GM18505 (cell line): Measurements from ENCODE around the gene MGAT5B.

Experiments used
- ATAC-seq: cut with Tn5 transposase; IDR thresholded peaks from one replicate; pipeline ENCODE4 v1.9.1; 2021; ENCODE audit not compliant: unreplicated experiment
- POLR2A ChIP-seq: IDR thresholded peaks from 4 replicates; pipeline ENCODE4 v1.6.1; 2011; ENCODE audit warnings: borderline replicate concordance; ENCODE audit not compliant: insufficient read depth, insufficient read length; ENCODE audit errors: extremely low read depth

MGAT5B gene

DNA sequence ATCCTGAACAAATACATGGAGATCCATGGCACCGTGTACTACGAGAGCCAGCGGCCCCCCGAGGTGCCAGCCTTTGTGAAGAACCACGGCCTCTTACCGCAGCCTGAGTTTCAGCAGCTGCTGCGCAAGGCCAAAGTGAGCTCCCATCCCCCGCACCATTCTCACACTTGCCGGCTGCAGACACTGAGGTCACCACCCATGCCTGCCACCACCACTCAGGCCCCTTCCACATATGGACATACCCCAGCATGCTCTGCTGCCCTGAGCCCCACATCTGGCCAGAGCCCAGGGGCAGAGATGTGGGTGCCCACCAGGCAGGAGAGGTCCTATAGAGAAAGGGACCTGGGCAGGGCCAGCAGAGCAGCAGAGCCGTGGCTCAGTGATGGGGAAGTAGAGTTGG is 69.8 kb downstream of the MGAT5B start:
- ATAC-seq = no peak
- no peak for TF ChIP-seq POLR2A

DNA sequence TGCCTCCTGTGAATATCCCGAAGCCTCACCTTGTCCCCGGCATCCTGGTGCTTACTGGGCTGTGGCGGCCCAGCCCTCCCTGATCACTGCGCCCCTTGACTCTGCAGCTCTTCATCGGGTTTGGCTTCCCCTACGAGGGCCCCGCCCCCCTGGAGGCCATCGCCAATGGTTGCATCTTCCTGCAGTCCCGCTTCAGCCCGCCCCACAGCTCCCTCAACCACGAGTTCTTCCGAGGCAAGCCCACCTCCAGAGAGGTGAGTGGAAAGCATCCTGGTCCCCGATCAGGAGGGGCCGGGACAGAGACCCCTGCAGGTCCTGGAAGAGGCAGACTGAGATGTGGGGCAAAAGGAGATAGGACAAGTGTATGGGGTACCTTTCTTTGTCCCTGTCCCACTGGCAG is 72.1 kb downstream of the MGAT5B start:
- no peak for TF ChIP-seq POLR2A
- no peak for ATAC-seq

DNA sequence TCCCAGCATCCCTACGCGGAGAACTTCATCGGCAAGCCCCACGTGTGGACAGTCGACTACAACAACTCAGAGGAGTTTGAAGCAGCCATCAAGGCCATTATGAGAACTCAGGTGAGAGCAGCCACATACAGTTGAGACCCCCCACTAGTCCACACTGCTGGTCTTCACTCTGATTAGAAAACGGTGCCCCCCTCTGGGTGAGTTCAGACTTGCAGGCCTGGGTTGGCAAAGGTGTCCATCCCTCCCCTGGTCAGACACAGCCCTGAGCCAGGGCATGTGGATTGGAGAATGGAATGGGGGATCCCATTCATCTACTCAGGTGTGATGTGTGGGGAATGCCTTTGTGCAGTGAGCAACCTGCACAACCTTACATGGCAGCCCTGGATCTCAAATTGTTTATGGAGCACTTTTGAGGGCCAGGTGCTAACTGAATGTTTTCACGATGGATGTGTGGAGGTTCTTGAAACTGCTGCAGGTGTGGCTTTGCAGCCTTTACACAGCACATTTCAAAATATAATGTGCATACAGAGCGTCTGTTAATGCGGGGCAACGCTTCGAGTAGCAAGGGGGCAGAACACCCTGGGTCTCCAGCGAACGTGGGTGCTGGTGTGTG is 72.6 kb downstream of the MGAT5B start:
- no peak for TF ChIP-seq POLR2A
- ATAC-seq = no peak

DNA sequence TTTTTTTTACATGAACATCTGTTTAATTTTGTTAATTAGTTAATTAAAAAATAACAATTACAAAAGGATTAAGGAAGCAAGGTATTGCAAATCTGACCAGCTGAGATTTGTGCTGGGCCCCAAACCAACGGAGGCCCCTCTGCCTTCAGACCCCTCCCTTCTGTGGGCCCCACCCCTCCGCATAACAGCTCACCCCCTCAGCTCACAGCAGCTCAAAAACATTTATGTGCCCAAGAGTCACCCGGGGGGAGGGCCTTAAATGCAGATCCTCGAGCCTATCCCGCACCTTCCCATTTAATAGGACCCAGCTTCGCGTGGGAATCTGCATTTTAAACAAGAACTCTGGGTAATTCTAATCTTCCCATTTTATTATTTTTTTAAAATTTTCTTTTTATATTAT is 75.0 kb downstream of the MGAT5B start:
- no peak for TF ChIP-seq POLR2A
- ATAC-seq = no peak

DNA sequence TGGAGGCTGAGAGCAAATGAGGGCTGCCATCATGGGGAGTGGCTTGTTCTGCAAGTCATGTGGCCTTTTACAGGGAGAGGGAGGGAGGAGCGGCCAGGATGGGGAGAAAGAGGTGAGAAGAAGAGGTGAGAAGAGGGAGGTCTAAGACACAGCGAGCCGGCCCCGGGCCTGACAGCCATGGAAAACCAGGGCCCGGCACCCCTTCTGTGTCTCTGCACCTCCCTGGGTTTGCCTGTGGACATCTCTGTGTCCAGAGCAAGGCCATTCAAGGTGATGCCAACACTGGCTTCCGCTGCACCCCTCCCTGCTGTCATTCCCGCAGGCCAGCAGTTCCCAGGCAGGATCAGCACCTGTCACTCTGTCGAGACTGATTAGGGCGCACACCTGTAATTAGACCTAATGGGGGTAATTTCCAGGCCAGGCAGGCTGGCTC is 75.6 kb downstream of the MGAT5B start:
- ATAC-seq = no peak
- TF ChIP-seq POLR2A = no peak

DNA sequence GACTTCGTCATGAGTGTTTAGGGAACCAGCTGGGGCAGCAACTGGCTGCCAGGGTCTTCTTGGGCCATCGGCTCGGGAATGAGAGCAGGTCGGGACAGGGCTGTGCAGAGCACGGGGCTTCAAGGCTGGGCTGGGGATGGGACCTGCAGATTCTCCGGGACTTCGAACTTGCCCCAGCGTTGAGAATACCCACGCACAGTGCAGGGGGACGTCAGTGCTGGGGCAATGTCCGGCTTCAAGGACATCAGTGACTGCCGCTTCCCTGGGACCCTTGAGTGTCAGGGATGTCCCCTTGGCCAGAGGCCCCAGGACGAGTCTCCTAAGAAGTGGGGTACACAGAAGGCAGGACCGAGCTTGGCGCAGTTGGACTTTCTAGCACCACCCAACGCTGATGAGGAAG is 76.3 kb downstream of the MGAT5B start:
- no peak for TF ChIP-seq POLR2A
- no peak for ATAC-seq

DNA sequence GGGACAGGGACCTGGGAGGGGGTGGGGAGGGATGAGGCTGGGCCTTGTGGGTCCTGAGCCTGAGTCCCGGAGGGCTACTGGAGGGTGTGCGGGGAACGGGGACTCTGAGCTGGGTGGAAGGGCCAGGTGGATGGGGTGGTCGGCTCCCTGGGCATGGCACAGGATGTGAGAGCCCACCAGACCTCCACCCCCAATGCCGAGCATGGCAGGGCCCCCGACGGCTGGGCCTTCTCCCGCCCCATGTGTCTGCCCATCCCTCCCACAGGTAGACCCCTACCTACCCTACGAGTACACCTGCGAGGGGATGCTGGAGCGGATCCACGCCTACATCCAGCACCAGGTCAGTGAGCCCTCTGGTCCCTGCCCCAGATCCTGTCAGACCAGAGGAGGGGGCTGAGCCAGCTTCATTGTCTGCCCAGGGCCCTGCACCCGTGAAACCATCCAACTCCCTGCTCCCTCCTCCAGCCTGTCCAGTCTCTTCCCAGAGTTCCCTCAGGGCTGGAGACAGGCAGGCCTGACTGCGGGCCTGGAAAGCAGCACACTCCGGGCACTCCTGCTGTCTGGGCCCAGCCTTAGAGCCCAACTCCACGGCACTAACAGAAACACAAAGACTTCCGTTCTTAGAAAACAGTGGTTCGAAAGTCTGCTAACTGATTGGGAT is 78.0 kb downstream of the MGAT5B start:
- TF ChIP-seq POLR2A = no peak
- ATAC-seq = no peak

DNA sequence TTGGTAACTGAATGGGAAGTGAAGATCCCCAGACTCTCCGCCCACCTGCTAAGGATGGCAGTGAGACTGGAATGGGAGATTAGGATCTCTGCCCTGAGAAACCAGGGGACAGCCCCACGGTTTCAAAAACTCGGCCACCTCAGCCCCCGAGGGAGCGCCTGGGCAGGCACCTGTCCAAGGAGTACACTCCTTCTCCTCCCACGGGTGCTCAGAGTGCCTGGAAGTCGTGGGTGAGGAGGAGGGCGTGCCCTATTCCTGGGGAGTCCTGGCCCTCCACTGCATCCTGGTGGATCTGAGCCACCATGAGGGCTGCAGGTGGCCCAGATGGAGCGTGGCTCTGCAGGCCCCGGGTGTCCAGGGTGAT is 78.5 kb downstream of the MGAT5B start:
- TF ChIP-seq POLR2A = no peak
- ATAC-seq = no peak

DNA sequence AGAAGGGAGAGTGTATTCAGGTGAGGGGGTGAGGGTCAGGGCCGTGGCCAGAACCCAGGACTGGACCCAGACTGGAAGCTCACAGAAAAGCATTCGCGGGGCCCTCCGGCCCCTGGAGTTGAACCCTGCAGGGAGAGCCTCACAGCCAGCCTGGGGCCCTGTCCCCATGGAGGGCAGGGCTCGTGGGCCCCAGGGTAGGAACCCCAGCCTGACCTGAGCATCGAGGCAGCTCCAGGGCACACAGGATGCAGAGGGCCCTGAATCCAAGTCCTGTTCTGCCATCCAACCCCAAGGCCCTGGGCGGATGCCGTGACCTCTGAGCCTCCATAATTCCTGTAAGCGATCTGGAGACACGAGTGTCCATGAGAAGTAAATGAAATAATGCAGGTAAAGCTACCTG is 79.1 kb downstream of the MGAT5B start:
- TF ChIP-seq POLR2A = no peak
- ATAC-seq = no peak

DNA sequence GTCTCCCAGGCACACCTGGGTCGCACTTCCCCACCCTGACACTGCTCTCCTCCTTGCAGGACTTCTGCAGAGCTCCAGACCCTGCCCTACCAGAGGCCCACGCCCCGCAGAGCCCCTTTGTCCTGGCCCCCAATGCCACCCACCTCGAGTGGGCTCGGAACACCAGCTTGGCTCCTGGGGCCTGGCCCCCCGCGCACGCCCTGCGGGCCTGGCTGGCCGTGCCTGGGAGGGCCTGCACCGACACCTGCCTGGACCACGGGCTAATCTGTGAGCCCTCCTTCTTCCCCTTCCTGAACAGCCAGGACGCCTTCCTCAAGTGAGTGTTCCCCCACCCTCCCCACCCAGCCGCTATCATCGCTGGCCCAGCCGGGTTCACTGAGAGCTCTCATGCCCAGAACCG is 79.6 kb downstream of the MGAT5B start:
- ATAC-seq = no peak
- no peak for TF ChIP-seq POLR2A

DNA sequence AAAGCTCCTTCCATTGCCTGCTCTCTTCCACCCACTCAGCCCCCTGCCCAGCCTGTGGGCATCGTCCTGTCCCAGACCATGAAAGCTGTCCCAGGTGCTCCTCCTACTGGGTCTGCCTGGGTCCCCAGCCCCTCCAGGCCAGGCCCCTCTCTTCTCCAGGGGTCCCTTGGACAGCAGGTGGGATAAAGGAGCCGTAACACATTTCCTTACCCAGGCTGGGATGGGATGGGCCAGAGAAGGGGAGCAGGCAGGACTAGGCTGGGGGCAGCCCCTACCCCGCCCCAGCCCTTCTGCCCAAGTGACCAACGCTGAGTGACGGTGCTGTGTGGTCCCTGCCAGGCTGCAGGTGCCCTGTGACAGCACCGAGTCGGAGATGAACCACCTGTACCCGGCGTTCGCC is 80.1 kb downstream of the MGAT5B start:
- no peak for ATAC-seq
- TF ChIP-seq POLR2A = no peak

DNA sequence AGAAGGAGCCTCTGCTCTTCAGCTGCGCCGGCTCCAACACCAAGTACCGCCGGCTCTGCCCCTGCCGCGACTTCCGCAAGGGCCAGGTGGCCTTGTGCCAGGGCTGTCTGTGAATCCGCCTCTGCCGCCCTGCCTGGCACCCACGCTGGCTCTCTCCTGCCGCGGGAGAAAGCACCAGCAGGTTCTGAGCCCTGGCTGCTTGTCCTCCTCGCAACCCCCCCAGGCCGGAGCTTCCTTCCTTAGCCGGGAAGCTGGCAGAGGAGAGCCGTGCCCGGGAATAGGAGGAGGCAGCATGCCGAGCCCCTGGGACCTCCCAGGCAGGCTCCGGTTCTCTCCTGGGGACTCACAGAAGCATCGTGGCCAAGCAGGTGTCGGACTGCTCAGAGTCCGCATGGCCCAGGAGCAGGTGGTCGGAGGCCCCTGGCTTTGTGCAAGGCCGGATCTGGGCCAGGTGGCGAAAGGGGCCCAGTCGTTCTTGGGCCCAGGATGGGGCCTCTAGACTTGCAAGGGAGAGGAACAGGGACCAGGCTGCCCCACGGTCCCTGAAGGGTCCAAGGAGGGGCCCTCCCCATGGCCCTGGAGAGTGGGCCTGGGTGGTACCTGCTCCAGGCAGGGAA is 80.6 kb downstream of the MGAT5B start:
- no peak for ATAC-seq
- no peak for TF ChIP-seq POLR2A

DNA sequence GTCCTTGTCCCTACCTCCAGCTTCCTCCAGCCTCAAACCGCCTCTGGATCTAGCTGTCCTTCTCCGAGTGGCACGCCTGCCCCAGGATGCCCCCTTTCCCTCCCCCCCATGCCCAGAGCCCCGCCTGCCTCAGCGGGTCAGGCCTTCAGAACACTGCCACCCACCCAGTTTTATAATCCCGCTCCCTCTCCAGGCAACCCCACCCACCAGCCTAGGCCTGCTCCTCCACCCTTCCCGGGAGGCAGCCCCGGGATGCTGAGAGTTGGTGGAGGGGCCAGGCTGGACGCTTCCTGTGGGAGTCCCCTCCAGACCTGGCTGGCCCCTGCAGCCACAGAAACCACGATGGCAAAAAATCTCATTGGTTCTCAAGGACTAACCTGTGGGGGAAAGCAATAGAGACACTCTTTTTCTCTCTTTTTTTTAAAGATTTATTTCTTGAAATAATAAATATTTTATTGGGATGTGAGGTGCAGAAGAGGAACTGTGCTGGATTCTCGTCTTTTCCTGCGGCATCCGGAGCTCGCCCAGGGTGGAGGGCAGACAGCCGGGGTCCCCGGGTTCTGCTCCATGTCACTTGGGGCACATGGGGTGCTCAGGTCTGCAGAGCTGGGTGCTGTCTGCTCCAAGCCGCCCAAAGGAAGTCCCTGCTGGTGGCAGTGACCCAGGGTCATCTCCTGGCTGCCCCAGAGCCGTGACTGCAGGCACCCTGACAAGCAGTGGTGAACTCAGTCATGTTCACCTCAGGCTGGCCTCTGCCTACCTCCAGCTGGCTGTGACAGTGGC is 81.9 kb downstream of the MGAT5B start:
- no peak for ATAC-seq
- TF ChIP-seq POLR2A = no peak
